Transverse colon (tissue), 4 donors: Measurements from ENCODE around the gene CD101.

Experiments used
- EP300 ChIP-seq: sonication (generic); formaldehyde crosslinking; IDR thresholded peaks from one replicate; pipeline ENCODE4 v1.6.1; 2017; ENCODE audit warnings: antibody characterized with exemption, low read depth
- POLR2A ChIP-seq: fragments of 450-650 bp; IDR thresholded peaks from one replicate; pipeline ENCODE4 v1.6.1; 2016; ENCODE audit warnings: antibody characterized with exemption, mild to moderate bottlenecking, moderate library complexity
- POLR2AphosphoS5 ChIP-seq, 3 donors: sonication (generic); formaldehyde crosslinking; IDR thresholded peaks; one replicate each; pipeline ENCODE4 v1.6.1; 2016; ENCODE audit warnings: antibody characterized with exemption in 3 of 3
- TF ChIP-seq, protein P1 (sequence below), 5 experiments: fragments of 200-600 bp in 3 of 5; fragments of 450-650 bp in 2 of 5; sonication (generic) in 3 of 5; IDR thresholded peaks; 1 replicate in 2 of 5; 2 replicates in 3 of 5; pipeline ENCODE4 v1.5.1; 2016 to 2017; ENCODE audit warnings: antibody characterized with exemption in 5 of 5, inconsistent platforms in 3 of 5, mild to moderate bottlenecking in 2 of 5, moderate library complexity in 1 of 5

DNA sequence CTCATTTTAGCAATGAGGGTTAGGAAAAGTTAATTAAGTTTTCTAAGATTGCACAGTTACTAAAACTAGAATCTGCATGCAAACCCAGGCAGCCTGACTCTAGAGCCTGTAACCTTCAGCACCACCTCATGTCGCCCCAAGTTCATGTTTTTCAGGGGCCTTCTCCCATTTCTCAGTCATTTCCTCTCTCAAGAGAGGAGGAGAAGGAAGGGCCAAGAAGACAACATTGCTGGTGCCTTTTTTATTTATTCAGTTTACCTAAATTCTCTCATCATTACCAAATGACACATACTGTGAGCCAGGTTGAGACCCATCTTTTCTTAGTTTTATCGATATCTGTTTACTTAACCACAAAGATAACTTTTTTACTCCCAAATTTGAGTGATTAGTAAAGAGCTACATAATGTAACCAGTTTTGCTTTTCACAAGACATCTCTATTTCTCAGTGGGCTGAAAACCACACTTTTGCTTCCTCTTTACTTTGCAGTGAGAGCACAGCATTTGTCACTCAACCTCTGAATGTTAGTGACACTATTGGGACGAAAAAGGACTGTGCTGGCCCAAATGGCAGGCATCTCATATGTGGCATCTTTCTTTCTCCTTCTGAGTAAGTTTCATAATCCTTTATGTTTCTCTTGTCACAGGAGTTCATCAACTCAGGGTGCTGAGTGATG lies at the start of gene CD101:
- TF ChIP-seq, protein P1, sequence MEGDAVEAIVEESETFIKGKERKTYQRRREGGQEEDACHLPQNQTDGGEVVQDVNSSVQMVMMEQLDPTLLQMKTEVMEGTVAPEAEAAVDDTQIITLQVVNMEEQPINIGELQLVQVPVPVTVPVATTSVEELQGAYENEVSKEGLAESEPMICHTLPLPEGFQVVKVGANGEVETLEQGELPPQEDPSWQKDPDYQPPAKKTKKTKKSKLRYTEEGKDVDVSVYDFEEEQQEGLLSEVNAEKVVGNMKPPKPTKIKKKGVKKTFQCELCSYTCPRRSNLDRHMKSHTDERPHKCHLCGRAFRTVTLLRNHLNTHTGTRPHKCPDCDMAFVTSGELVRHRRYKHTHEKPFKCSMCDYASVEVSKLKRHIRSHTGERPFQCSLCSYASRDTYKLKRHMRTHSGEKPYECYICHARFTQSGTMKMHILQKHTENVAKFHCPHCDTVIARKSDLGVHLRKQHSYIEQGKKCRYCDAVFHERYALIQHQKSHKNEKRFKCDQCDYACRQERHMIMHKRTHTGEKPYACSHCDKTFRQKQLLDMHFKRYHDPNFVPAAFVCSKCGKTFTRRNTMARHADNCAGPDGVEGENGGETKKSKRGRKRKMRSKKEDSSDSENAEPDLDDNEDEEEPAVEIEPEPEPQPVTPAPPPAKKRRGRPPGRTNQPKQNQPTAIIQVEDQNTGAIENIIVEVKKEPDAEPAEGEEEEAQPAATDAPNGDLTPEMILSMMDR (IDR thresholded peaks at IDR 0.05) = no peak
- no peak for TF ChIP-seq EP300
- no peak for TF ChIP-seq POLR2AphosphoS5 (IDR thresholded peaks at IDR 0.05)
- no peak for TF ChIP-seq POLR2A
